Panc1 (cell line): ENCODE data around the gene ST3GAL4. TPM values are rescaled to one million over a fixed set of nuclear protein-coding genes. Genes with fewer than 3 reads are reported as not detected.

ENCODE experiments used
- ATAC-seq: fragments of 200-7000 bp; cut with Tn5 transposase; 2 replicates; pipeline ENCODE4 v1.9.1; 2020; ENCODE audit warnings: mild to moderate bottlenecking, moderate library complexity
- BruUV-seq: library from RNA; stranded (reverse); fragments of 400-500 nt; replicated peaks from 2 replicates; lab custom pipeline; 2021; lab: Mats Ljungman, UMichigan
- CTCF ChIA-PET: fragments of 300-600 bp; sonication (Branson Sonifier 250); formaldehyde crosslinking; loops from one replicate; lab custom pipeline; 2022; ENCODE audit warnings: antibody characterized with exemption; lab: Charles Lee
- POLR2A ChIA-PET: fragments of 300-600 bp; sonication (Branson Sonifier 250); formaldehyde crosslinking; loops from one replicate; lab custom pipeline; 2022; ENCODE audit warnings: antibody characterized with exemption; lab: Charles Lee
- DNase-seq: peaks from one replicate; pipeline ENCODE4 v3.0.0-alpha.2; 2010; ENCODE audit warnings: low read depth, low spot score
- H3K27ac ChIP-seq: 2 replicates; pipeline ENCODE4 v1.5.1; 2011; ENCODE audit warnings: mild to moderate bottlenecking, low read length, inconsistent platforms
- H3K27me3 ChIP-seq: fragments of 200-500 bp; sonication (Bioruptor generic); 2 replicates; pipeline ENCODE4 v1.6.0; 2014; ENCODE audit warnings: low read length, inconsistent platforms; ENCODE audit not compliant: control insufficient read depth, insufficient read depth
- H3K36me3 ChIP-seq: fragments of 200-500 bp; sonication (Bioruptor generic); 2 replicates; pipeline ENCODE4 v1.5.1; 2014; ENCODE audit warnings: inconsistent platforms, mild to moderate bottlenecking, low read length, moderate library complexity; ENCODE audit not compliant: control insufficient read depth, insufficient read depth
- H3K4me1 ChIP-seq: 2 replicates; pipeline ENCODE4 v1.5.1; 2011; ENCODE audit warnings: inconsistent platforms, mild to moderate bottlenecking, low read length, moderate library complexity; ENCODE audit not compliant: control insufficient read depth, insufficient read depth
- H3K4me3 ChIP-seq, 2 experiments: 2 replicates each; pipeline ENCODE4 v1.5.1; 2011 to 2012; ENCODE audit warnings: low read depth in 2 of 2, low read length in 2 of 2, mild to moderate bottlenecking in 2 of 2, inconsistent platforms in 1 of 2, moderate library complexity in 1 of 2
- H3K9me3 ChIP-seq: fragments of 200-500 bp; sonication (Bioruptor generic); 2 replicates; pipeline ENCODE4 v1.5.1; 2014; ENCODE audit warnings: low read depth, mild to moderate bottlenecking, inconsistent platforms, low read length, moderate library complexity; ENCODE audit not compliant: control insufficient read depth, insufficient read depth
- CTCF ChIP-seq: fragments of 450-650 bp; IDR thresholded peaks from 2 replicates; pipeline ENCODE4 v1.5.1; 2017; ENCODE audit warnings: mild to moderate bottlenecking
- POLR2AphosphoS5 ChIP-seq: IDR thresholded peaks from 2 replicates; pipeline ENCODE4 v1.6.1; 2012; ENCODE audit warnings: mild to moderate bottlenecking, low read depth, low read length, moderate library complexity
- SIN3A ChIP-seq: IDR thresholded peaks from 2 replicates; pipeline ENCODE4 v1.6.1; 2012; ENCODE audit warnings: low read depth, mild to moderate bottlenecking, low read length, moderate library complexity, borderline replicate concordance; ENCODE audit not compliant: insufficient read depth
- TCF7L2 ChIP-seq: IDR thresholded peaks from 2 replicates; pipeline ENCODE4 v1.6.1; 2011; ENCODE audit warnings: mild to moderate bottlenecking, low read depth, low read length, inconsistent platforms
- in situ Hi-C: cut with HindIII; loops from 2 replicates; pipeline ENCODE4 v1.10.0; 2016; ENCODE audit warnings: low sequenced_read_pairs, low pct_unique_long_range_greater_than_20kb
- intact Hi-C: fragments of 100-400 bp; cut with micrococcal nuclease; formaldehyde crosslinking; loops from one replicate; pipeline ENCODE4 v1.10.0; 2022; ENCODE audit not compliant: unreplicated experiment
- total RNA-seq: library from RNA; stranded (reverse); gene quantifications from one replicate; pipeline ENCODE4 v1.2.1, GENCODE V29; 2021; ENCODE audit not compliant: unreplicated experiment
- TF ChIP-seq, protein P1 (sequence below), 2 experiments: IDR thresholded peaks; 2 replicates each; pipeline ENCODE4 v1.6.1; 2011 to 2012; ENCODE audit warnings: low read depth in 2 of 2, control low read depth in 1 of 2, low read length in 1 of 2, mild to moderate bottlenecking in 1 of 2, moderate library complexity in 1 of 2; ENCODE audit not compliant: insufficient read depth in 1 of 2

The ST3GAL4 gene
- total RNA-seq, 1 experiment from 2014 or later = 56.6 TPM

DNA sequence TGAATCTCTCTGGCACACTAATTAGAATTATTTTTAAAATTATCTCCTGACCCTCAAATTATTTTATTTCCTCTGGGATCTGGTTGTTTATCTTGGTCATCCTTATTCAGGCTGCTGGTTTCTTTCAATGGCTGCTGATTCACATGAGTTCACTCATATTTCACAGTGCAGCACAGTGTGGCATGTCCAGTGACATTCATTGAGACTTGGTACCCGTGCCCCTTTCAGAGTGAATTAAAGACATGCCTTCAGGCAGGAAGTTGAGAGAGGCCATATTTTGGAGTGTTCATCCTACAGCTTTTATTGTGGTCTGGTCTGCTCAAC, 38.1 kb upstream of the ST3GAL4 start:
- ChIA-PET CTCF (no interaction called here), POLR2A (no interaction called here)
- Histone ChIP-seq H3K9me3 (no peaks in the 10 kb centered on the region), H3K27me3 (no peaks in the 10 kb centered on the region), H3K4me1 (no peaks in the 10 kb centered on the region), H3K4me3 (no peak overlapping the region), H3K36me3 (no peaks in the 10 kb centered on the region), H3K27ac (no peak overlapping the region)
- no peak for TF ChIP-seq CTCF
- TF ChIP-seq SIN3A = no peak
- TF ChIP-seq TCF7L2 = no peak
- TF ChIP-seq, protein P1, sequence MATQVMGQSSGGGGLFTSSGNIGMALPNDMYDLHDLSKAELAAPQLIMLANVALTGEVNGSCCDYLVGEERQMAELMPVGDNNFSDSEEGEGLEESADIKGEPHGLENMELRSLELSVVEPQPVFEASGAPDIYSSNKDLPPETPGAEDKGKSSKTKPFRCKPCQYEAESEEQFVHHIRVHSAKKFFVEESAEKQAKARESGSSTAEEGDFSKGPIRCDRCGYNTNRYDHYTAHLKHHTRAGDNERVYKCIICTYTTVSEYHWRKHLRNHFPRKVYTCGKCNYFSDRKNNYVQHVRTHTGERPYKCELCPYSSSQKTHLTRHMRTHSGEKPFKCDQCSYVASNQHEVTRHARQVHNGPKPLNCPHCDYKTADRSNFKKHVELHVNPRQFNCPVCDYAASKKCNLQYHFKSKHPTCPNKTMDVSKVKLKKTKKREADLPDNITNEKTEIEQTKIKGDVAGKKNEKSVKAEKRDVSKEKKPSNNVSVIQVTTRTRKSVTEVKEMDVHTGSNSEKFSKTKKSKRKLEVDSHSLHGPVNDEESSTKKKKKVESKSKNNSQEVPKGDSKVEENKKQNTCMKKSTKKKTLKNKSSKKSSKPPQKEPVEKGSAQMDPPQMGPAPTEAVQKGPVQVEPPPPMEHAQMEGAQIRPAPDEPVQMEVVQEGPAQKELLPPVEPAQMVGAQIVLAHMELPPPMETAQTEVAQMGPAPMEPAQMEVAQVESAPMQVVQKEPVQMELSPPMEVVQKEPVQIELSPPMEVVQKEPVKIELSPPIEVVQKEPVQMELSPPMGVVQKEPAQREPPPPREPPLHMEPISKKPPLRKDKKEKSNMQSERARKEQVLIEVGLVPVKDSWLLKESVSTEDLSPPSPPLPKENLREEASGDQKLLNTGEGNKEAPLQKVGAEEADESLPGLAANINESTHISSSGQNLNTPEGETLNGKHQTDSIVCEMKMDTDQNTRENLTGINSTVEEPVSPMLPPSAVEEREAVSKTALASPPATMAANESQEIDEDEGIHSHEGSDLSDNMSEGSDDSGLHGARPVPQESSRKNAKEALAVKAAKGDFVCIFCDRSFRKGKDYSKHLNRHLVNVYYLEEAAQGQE (IDR thresholded peaks at IDR 0.05; ENCODE audit: insufficient read depth in 1 of 2, low read depth in 2 of 2, low read length in 1 of 2) = no peak
- TF ChIP-seq POLR2AphosphoS5 = no peak
- ATAC-seq (no peak), DNase-seq (no peak)
- BruUV-seq = no TSS peak
- intact Hi-C loops = loop anchor here (10.0 kb wide), 1 partner anchor 107 kb away; no protein-coding TSS in a partner anchor
- in situ Hi-C loops = no loop called here

DNA sequence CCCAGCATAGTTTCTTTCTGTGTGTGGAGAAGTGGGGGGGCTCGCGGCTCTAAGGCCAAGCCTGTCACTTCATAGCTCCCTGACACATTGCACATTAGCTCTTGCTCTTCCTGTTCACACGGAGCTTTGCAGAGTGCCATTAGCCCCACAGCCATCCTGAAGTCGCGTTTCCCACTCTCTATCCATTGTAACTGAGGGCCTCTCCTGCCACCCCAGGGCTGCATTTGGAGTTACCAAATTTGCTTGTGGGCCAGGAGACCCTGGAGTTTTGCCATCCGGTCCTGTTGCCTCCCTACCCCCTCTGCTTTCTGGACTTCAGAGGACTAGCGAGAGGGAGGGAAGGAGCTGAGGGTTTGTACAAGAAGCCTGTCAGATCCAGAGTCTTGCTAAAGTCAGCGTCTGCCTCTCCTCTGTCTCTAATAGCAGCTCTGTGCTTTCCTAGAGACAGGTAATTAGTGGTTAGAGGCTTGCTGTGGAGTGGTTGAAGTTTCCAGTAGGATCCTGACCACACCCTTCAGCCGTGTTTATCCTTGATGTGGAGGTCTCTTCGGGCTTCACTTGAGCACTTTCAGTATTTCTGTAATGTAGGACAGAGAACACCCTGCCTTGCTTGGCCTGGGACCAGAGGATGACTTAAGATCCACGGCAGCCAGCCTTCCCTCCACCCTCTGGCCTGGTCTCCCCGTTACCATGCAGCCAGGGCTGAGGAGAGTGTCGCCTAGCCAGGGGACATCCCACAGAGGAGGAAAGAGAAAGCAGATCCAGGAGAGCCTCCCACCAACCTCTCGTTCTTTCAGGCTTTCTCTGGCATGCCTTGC, 37.5 kb upstream of the ST3GAL4 start:
- no peak for TF ChIP-seq SIN3A
- TF ChIP-seq POLR2AphosphoS5 = no peak
- no peak for TF ChIP-seq CTCF
- TF ChIP-seq TCF7L2 = no peak
- TF ChIP-seq, protein P1 (IDR thresholded peaks at IDR 0.05; ENCODE audit: insufficient read depth in 1 of 2, low read depth in 2 of 2, low read length in 1 of 2) = no peak
- Histone ChIP-seq H3K27ac (no peak overlapping the region), H3K27me3 (no peaks in the 10 kb centered on the region), H3K4me3 (no peak overlapping the region), H3K36me3 (no peaks in the 10 kb centered on the region), H3K9me3 (no peaks in the 10 kb centered on the region), H3K4me1 (no peaks in the 10 kb centered on the region)
- no TSS peak for BruUV-seq
- ATAC-seq (peak; percentile 49; the same call in 1 of the 2 replicates), DNase-seq (no peak)
- CTCF ChIA-PET = no interaction called here
- in situ Hi-C loops (no loop called here), intact Hi-C loops (loop anchor here (10.0 kb wide), 1 partner anchor 107 kb away; no protein-coding TSS in a partner anchor)
- POLR2A ChIA-PET = no interaction called here
